PC-9 (cell line): ENCODE data around the gene LDLRAD3. TPM values are rescaled to one million over a fixed set of nuclear protein-coding genes. Genes with fewer than 3 reads are reported as not detected.

Experiments used
- BruUV-seq: library from RNA; stranded (reverse); fragments of 400-500 nt; replicated peaks from 2 replicates; lab custom pipeline; 2021; lab: Mats Ljungman, UMichigan
- CTCF ChIA-PET: fragments of 300-600 bp; sonication (Branson Sonifier 250); formaldehyde crosslinking; loops from one replicate; lab custom pipeline; 2022; ENCODE audit warnings: antibody characterized with exemption; lab: Charles Lee
- POLR2A ChIA-PET: fragments of 300-600 bp; sonication (Branson Sonifier 250); formaldehyde crosslinking; loops from one replicate; lab custom pipeline; 2022; ENCODE audit warnings: antibody characterized with exemption; ENCODE audit not compliant: unreplicated experiment; lab: Charles Lee
- DNase-seq, 2 experiments: peaks; one replicate each; pipeline versions ENCODE4 v3.0.0 to v3.0.0-alpha.2; 2015 to 2022; ENCODE audit warnings: mixed read lengths in 1 of 2
- H2AFZ ChIP-seq: fragments of 200-600 bp; sonication (generic); 2 replicates; pipeline ENCODE4 v1.8.1; 2017; ENCODE audit warnings: antibody characterized with exemption
- H3F3A ChIP-seq: fragments of 200-600 bp; sonication (generic); 2 replicates; pipeline ENCODE4 v1.8.1; 2017; ENCODE audit warnings: antibody characterized with exemption, mild to moderate bottlenecking, low read depth; ENCODE audit not compliant: insufficient read depth
- H3K27ac ChIP-seq: fragments of 200-600 bp; sonication (generic); 2 replicates; pipeline ENCODE4 v1.6.1; 2016; ENCODE audit warnings: mixed run types
- H3K27me3 ChIP-seq: fragments of 200-600 bp; sonication (generic); 2 replicates; pipeline ENCODE4 v1.6.1; 2016; ENCODE audit warnings: low read depth, mixed run types; ENCODE audit not compliant: insufficient read depth
- H3K36me3 ChIP-seq: fragments of 200-600 bp; sonication (generic); 2 replicates; pipeline ENCODE4 v1.6.1; 2016; ENCODE audit warnings: low read depth, mixed run types
- H3K4me1 ChIP-seq: fragments of 200-600 bp; sonication (generic); replicated peaks from 2 replicates; pipeline ENCODE4 v1.6.1; 2016; ENCODE audit warnings: mixed run types; ENCODE audit not compliant: insufficient read depth
- H3K4me2 ChIP-seq: fragments of 200-600 bp; sonication (generic); 2 replicates; pipeline ENCODE4 v1.6.1; 2017; ENCODE audit warnings: mixed run types
- H3K4me3 ChIP-seq: fragments of 200-600 bp; sonication (generic); 2 replicates; pipeline ENCODE4 v1.6.1; 2016; ENCODE audit warnings: mixed run types
- H3K79me2 ChIP-seq: fragments of 200-600 bp; sonication (generic); 2 replicates; pipeline ENCODE4 v1.6.1; 2017; ENCODE audit warnings: low read depth, mixed run types
- H3K9me2 ChIP-seq: fragments of 200-600 bp; sonication (generic); 2 replicates; pipeline ENCODE4 v1.8.1; 2017; ENCODE audit warnings: mild to moderate bottlenecking; ENCODE audit not compliant: insufficient read depth
- H3K9me3 ChIP-seq: fragments of 200-600 bp; sonication (generic); 2 replicates; pipeline ENCODE4 v1.8.1; 2016; ENCODE audit warnings: low read depth; ENCODE audit not compliant: insufficient read depth
- H4K20me1 ChIP-seq: fragments of 200-600 bp; sonication (generic); 2 replicates; pipeline ENCODE4 v1.8.1; 2017; ENCODE audit not compliant: insufficient read depth
- CTCF ChIP-seq: fragments of 200-600 bp; sonication (generic); conservative IDR thresholded peaks from 2 replicates; pipeline ENCODE4 v1.6.1; 2017; ENCODE audit warnings: mixed run types, antibody characterized with exemption, mild to moderate bottlenecking, moderate library complexity
- EZH2 ChIP-seq: fragments of 200-600 bp; sonication (generic); IDR thresholded peaks from 2 replicates; pipeline ENCODE4 v1.8.0; 2017; ENCODE audit warnings: antibody characterized with exemption, low read depth
- intact Hi-C: fragments of 100-400 bp; cut with micrococcal nuclease; formaldehyde crosslinking; loops from one replicate; pipeline ENCODE4 v1.10.0; 2022; ENCODE audit not compliant: unreplicated experiment
- total RNA-seq: library from RNA; stranded (reverse); gene quantifications from 2 replicates; pipeline ENCODE4 v1.2.3, GENCODE V29; 2021

Gene LDLRAD3
- total RNA-seq, 1 experiment from 2014 or later = 15.9 TPM

- DNase-seq = peak in 1 of 2 experiments; percentile 84
- no peak for TF ChIP-seq EZH2
- no peak for TF ChIP-seq CTCF
- POLR2A ChIA-PET = no interaction called here
- peak overlapping the region; percentile 39 for H3K4me2 ChIP-seq
- peaks cover 20% of the 10 kb centered on the region; the same call in 1 of the 2 replicates for H3K9me3 ChIP-seq
- H3K4me1 ChIP-seq = peaks cover 47% of the 10 kb centered on the region
- CTCF ChIA-PET = no interaction called here
- no peak overlapping the region for H2AFZ ChIP-seq
- intact Hi-C loops = no loop called here
- H3K36me3 ChIP-seq = no peaks in the 10 kb centered on the region
- peak overlapping the region; percentile 35 for H3K27ac ChIP-seq
- no peaks in the 10 kb centered on the region for H3K9me2 ChIP-seq
- peaks cover 53% of the 10 kb centered on the region for H3K79me2 ChIP-seq
- no peaks in the 10 kb centered on the region; the same call in 1 of the 2 replicates for H4K20me1 ChIP-seq
- no peaks in the 10 kb centered on the region for H3K27me3 ChIP-seq
- no peak overlapping the region for H3K4me3 ChIP-seq
- BruUV-seq = no TSS peak
- peaks cover 31% of the 10 kb centered on the region for H3F3A ChIP-seq
Observed at GRCh38 chr11:36007127-36007655, 63.3 kb downstream of the LDLRAD3 start.

- peaks cover 51% of the 10 kb centered on the region for H3K4me1 ChIP-seq
- no peak overlapping the region for H3K4me3 ChIP-seq
- H4K20me1 ChIP-seq = no peaks in the 10 kb centered on the region; the same call in 1 of the 2 replicates
- no peaks in the 10 kb centered on the region for H3K36me3 ChIP-seq
- intact Hi-C loops = no loop called here
- no peak for TF ChIP-seq CTCF
- TF ChIP-seq EZH2 = no peak
- no peaks in the 10 kb centered on the region for H3K9me2 ChIP-seq
- H3K9me3 ChIP-seq = peaks cover 14% of the 10 kb centered on the region; the same call in 1 of the 2 replicates
- peak overlapping the region; percentile 68 for H3K27ac ChIP-seq
- H3F3A ChIP-seq = peaks cover 31% of the 10 kb centered on the region
- no peak overlapping the region for H2AFZ ChIP-seq
- POLR2A ChIA-PET = no interaction called here
- CTCF ChIA-PET = no interaction called here
- no peaks in the 10 kb centered on the region for H3K27me3 ChIP-seq
- peaks cover 52% of the 10 kb centered on the region for H3K79me2 ChIP-seq
- no TSS peak for BruUV-seq
- DNase-seq = no peak
- peak overlapping the region; percentile 65; the same call in 1 of the 2 replicates for H3K4me2 ChIP-seq
Observed at GRCh38 chr11:36008584-36008983, 64.7 kb downstream of the LDLRAD3 start.

GRCh38 chr11:36009473-36009872, 65.6 kb downstream of the LDLRAD3 start:
- Histone ChIP-seq H3K4me2 (peak overlapping the region; percentile 65), H3K27me3 (no peaks in the 10 kb centered on the region), H3K27ac (peak overlapping the region; percentile 68), H4K20me1 (no peaks in the 10 kb centered on the region; the same call in 1 of the 2 replicates), H3K36me3 (no peaks in the 10 kb centered on the region), H3K4me1 (peaks cover 51% of the 10 kb centered on the region), H3K9me3 (peaks cover 6% of the 10 kb centered on the region; the same call in 1 of the 2 replicates), H2AFZ (no peak overlapping the region), H3K4me3 (peak overlapping the region; percentile 7; the same call in 1 of the 2 replicates), H3K79me2 (peaks cover 58% of the 10 kb centered on the region), H3K9me2 (no peaks in the 10 kb centered on the region), H3F3A (peaks cover 31% of the 10 kb centered on the region)
- BruUV-seq = no TSS peak
- ChIA-PET POLR2A (no interaction called here), CTCF (no interaction called here)
- peak; percentile 21 to 88 for DNase-seq
- no peak for TF ChIP-seq CTCF
- TF ChIP-seq EZH2 = no peak
- intact Hi-C loops = no loop called here
